Midbrain (tissue), 1 donor: Measurements from ENCODE around the gene FUT8.
"Not testable (repeated sequence)": the region's sequence is repeated elsewhere in the genome, so short reads cannot be mapped to it uniquely, and the experiment has no call there.

ENCODE experiments used
- DNase-seq: peaks from one replicate; lab custom pipeline; 2025; lab: John Stamatoyannopoulos, UW

The FUT8 gene

DNA sequence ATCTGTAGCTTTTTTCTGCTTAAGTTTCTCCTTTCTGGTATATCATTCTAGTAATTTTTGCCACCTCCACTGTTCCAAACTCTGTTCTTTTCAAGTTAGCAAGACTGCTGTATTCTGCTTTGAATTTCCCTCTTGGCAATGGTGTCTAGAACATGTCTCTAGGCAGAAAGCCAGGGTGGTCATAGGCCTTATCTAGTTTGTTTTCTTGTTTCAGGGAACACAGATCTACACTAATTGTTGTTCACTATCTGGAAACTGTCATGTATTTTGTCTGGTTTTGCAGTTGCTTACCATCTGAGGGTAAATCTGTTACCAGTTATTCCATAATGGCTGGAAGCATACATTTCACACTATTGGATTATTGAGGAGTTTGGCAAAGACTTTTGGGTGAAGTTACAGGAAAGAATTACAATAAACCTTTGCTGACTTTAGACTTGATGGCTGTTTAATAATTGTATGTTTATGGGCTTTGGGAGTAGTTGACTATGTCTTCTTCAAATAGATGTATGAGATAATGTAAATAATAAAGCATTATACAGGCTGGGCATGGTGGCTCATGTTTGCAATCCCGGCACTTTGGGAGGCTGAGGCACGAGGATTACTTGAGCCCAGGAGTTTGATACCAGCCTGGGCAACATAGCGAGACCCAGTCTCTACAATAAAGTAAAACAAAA is 41.4 kb downstream of the FUT8 start:
- no peak for DNase-seq

DNA sequence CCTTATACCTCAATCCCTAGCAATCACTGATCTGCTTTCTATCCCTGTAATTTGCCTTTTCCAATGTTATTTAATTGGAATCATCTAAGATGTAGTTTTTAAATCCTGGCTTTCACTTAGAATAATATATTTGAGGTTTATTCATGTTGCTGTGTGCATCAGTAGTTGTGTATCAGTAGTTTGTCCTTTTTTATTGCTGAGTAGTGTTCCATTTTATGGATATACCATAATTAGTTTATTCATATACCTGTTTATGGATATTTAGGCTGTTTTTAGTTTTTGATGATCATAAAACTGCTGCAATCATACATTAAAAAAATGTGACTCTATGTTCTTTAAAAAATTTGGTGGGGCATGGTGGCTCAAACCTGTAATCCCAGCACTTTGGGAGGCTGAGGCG is 43.7 kb downstream of the FUT8 start:
- no peak for DNase-seq

DNA sequence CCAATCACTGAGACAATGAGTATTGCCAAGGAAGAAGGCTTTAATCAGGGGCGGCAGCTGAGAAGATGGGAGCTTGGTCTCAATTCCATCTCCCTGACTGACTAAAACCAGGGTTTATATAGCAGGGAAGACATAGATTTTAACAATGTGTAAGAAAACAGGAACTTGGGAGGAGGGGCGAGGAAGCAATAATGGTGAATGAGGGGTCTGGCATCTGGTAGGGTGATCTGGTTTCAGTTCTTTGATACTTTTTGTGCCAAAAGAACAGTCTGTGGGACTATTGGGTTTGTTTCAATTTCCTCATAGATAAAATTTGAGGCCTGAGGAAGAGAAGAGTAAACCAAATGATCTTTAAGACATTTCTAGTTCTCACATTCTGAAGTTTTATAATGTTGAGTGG is 49.2 kb downstream of the FUT8 start:
- no peak for DNase-seq

DNA sequence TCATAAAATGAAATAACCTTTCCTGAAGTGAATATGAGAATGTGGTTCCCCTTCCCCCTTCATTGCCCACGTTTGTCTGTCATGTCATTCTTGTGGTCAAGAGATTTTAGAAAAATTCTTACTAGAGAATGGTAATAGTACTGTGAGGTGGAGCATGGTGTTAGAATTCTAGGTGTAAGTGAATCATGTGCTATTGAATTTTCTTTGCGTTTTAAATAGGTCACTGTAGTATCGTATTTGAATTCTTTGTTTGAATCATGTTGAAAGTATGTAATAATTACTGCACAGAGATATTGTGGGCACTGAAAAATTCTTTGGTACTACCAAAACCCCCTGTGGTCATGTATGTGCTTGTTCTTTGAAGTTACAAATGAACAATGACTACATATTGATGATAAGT is 49.9 kb downstream of the FUT8 start:
- no peak for DNase-seq

DNA sequence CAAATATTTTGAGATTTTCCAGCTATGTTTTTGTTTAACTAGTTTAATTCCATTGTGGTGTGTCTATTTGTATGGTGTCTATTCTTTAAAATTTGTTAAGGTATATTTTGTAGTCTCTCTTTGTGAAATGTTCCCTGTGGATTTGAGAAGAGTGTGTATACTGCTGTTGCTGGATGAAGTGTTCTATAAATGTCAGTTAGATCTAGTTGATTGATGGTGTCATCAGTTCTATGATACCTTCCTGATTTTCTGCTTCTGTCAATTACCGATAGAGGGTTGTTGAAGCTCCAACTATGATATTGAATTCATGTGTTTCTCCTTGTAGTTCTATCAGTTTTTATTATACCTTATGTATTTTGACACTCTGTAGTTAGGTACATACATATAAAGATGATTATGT is 53.1 kb downstream of the FUT8 start:
- no peak for DNase-seq

DNA sequence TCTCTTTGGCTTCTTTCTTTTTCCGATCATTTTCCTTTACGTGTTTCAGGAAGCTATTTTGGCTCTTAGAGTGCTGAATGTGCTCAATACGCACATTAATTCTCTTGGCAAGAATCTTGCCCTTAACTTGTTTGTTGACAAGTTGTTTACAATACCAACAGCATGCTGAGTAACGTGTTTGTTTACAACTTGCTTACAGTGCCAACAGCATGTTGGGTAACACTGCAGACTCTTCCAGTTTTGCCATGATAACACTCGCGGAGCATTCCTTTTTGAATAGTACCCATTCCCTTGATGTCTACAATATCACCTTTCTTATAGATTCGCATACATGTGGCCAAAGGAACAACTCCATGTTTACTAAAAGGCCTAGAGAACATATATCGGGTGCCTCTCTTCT is 55.4 kb downstream of the FUT8 start:
- DNase-seq, result not testable (repeated sequence)

DNA sequence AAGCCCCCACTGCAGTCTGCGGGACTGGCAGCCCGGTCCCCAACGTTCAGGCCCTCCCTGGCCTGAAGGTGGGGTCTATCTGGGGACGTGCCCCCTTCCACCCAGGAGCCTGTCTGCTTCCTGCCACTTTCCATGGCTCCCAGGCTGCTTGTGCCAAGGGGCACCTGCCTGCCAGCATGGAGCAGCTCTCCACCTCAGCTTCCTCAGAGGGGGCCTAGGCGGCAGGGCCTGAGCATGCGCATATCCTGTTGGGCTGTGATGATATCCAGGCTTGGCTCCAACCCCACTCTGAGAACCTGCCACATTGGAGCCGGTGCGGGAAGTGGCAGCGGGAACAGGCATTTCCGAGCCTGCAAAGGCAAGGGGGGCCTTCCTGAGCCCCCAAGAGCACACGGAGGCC is 57.4 kb downstream of the FUT8 start:
- DNase-seq, result no peak

DNA sequence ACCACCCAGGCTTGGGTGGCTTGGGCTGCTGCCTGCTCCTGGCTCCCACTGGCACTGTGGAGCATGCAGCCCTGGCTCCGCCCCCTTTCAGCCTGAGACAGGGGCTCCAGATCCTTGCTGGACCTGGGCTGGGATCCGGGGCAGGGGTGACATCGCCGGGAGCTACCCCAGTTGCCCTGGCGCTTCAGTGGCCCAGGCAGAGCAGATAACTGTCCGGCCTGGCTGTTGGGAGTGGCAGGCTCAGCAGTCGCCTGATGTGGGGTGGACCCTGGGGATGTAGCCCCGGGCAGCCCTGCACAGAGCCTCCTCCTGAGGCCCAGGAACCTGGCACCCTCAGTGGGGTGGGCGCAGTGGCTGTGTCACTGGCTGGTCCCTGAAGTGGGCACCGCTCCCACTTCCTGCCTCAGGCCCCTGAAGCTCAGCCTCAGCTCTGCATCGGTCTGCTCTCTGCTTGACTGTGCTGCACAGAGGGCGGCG is 57.9 kb downstream of the FUT8 start:
- DNase-seq, result no peak

DNA sequence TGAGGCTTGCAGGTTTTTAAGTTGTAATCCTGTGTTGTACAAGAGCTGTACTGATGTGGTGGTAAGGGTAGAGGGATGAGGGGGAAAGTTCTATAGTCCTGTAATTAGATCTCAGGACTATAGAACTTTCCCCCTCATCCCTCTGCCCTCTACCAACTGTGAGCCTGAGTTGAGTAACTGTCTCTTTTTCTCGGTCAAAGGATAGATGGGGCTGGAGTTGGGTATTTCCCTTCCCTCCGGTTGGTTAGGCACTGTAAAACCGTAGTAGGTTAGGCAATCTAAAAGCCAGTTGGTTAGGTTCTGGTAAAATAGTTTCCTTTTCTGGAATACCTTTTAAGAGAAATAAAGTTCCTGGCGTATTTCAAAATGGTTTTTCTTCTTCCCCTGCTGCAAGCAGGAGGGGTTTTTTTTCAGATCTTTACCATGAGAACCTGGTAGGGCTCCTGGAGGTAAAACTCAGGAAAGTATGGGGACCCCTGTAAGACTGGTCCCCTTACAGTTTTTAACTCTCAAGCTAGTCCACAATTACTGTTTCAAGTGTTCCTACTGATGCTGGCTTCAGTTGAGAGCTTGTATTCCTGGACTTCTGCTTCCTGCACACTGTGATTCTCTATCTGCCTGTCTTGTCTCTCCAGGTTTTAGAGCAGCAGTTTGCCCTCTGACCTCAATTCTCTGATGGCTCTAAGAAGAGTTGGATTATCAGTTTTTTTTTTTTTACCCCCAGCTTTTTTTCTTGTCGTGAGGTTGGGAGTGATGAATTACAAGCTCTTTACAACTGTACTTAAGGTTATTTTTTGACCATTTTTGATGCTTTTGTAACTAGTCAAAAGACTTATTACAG is 58.7 kb downstream of the FUT8 start:
- no peak for DNase-seq

DNA sequence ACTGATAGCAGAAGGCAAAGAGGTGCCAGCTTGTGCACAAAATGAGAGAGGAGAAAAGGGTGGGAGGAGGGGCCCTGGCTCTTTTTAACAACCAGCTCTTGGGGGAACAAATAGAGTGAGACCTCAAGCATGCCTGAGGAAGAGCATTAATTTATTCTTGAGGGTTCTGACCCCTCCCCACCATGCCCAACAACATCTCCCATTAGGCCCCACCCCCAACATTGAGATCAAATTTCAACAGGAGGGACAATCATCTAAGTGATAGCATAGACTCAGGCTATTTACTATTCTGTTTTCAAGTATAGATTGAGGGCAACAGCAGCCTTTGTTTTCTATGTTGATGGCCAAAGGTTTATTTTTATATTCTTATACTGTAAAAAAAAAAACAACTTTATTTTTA is 59.7 kb downstream of the FUT8 start:
- no peak for DNase-seq

DNA sequence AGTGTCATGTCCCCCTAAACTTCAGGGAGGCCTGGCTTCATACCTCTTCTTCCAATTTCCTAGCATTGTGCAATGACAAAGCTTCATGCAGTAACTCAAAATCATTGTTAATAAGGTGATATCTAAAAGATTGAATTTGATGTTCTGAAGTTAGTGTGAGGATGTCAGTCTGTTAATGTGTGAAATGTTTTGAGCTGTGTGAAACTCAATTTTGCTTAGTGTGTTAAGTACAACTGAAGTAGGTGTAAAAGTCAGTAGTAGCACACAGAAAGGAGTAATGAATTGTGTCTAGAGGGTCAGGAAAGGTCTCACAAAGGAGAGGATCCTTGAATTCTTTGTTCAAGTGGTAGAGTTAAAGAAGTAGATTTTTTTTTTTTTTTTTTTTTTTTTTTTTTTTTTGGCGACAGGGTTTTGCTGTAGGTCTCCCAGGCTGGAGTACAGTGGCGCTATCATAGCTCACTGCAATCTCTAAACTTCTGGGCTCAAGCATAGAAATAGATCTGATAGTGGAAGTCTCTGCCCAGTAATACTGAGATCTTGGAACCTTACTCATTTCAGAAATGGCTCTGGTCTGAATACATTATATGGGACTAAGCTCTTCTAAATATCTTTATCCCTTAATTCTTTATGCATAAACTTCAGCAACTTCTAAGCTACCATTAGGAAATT is 63.9 kb downstream of the FUT8 start:
- no peak for DNase-seq

DNA sequence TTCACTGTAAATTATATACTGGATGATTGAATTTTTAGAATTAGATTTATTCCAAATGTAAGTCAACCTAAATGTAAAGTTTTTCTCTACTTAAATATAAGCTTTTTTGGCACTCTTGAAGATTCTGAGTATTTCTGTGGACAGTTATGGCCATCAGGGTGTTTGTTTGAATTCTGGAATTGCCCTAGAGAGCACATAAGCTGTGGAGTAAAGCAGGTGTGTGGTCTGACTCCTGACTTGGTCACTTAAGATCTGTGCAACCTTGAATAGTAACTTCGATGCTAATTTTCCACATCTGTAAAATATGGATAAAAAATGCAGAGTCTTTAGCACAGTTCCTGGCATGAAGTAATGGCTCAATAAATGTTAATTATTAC is 64.4 kb downstream of the FUT8 start:
- no peak for DNase-seq

DNA sequence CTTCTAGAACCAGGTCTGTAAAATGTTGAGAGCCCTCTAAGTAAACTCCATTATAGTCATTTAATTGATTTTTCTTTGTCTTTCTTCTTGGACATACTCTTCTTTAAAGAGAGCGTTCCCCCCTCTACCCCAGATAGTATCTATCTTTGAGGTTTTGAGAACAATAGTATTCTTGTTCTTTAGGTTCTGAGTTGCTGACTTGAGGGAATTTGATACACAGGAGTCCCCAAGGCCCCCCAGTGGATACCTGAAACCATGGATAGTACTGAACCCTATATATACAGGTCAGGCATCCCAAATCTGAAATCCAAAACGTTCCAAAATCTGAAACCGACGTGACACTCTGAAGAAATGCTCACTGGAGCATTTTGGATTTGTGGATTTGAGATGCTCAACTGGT is 65.5 kb downstream of the FUT8 start:
- no peak for DNase-seq

DNA sequence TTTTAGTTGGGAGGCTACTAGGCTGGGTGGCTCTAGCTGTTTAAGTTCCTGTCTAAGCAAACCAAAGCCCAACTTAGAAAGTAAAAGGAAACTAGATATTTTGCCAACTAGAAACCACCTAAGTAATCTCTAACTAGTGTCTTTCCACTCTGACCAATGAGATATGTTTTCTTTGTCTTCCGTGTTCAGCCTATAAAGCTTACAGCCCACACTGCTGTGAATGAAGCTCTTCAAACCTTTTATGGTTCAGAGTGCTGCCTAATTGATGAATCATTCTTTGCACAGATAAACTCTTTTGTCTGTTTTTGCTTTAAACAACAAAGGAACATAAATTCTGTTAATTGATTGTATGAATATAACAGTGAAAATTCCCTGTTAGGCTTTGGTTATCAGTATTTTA is 66.1 kb downstream of the FUT8 start:
- no peak for DNase-seq

DNA sequence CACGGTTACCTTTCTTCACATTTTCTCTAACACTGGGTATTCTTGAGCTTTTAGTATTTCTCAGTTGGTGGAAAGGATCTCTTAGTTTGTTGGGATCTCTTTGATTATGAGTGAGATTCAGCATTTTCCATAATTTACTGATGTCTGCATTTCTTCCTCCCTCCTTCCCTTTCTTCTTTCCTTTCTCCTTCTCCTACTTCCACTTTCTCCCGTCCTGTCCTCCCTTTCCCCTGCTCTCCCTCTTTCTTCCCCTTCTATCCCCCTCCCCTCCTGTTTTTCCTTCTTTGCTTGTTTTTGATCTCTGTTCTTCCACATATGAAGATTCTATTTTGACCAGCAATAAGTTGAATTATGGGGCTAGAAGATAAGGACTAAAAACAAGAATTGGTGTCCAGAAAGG is 66.9 kb downstream of the FUT8 start:
- no peak for DNase-seq

DNA sequence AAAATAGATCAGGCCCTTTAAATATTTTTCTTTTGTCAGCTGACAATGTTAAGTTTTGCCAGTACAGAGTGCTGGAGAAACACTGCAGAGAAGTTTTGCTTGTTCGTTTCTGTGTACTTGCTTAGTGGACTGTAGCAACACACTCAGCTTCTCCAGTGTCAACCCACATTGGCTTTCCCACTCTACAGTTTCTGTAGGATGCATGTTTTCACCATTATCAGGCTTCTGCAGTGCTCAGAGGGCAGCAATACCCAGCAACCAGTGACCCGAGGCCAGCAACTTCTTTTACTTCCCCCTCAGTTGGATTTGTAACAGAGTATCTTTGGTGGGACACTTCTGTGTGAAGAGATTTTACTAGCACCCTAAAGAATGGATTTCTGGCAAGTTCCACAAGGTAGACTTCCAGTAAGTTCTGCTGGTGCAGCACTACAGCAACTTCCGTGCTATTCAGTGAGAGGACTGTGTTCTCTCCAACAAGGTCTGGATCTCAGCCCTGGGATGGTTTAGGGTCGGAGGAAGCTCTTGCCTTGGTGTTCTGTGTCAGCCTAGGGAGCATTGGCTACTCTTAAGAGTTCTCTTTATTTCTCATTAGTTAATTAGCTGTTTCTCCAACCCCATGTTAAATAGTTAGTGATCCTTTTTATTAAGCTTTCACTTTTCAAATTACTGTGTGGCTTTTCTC is 70.4 kb downstream of the FUT8 start:
- no peak for DNase-seq

DNA sequence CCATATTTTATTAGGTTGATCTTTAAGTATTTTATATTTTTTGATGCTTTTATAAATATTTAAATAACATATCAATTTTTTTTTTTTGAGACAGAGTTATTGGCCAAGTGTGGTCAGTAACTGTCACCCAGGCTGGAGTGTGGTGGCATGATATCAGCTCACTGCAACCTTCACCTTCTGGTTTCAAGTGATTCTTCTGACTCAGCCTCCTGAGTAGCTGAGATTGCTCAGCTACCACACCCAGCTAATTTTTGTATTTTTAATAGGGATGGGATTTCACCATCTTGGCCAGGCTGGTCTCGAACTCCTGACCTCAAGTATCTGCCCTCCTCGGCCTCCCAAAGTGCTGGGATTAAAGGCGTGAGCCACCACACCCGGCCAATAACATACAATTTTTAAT is 71.1 kb downstream of the FUT8 start:
- no peak for DNase-seq

DNA sequence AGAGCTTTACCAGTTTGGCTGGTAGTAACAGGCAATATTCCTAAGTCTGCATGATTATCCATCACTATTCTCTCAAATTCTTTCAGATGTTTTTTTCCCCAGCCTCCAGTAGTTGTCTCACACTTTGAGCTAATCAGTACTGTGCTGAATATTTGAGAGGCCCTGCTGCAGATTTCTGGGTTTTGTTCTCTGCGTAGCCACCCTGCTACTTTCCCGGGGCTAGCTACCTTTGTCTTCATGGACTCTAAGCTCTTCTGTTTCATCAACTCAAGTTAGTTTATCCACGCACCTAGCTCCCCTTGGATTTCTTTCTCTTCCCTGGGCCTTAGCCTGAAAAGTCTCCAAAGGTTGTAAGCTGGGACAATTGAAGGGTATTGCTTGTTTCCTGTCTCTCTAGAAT is 73.0 kb downstream of the FUT8 start:
- DNase-seq, result no peak

DNA sequence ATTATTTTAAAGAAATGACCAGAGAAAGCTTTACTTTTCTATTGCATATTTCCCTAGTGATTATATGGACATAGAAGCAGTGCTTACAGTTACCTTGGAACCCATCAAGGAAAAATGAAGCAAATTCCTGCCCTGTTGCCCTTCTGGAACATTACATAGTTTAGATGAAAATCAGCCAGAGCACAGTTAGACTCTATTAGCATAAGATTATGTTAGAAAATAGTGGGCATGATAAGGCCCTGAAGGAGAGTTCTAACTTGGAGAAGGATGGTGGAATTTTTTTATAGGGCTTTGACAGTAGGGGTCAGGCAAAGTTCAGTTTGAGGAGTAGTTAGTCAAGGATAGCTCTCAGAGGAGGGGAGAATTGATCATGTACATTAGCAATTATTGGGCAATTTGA is 74.3 kb downstream of the FUT8 start:
- DNase-seq, result no peak

DNA sequence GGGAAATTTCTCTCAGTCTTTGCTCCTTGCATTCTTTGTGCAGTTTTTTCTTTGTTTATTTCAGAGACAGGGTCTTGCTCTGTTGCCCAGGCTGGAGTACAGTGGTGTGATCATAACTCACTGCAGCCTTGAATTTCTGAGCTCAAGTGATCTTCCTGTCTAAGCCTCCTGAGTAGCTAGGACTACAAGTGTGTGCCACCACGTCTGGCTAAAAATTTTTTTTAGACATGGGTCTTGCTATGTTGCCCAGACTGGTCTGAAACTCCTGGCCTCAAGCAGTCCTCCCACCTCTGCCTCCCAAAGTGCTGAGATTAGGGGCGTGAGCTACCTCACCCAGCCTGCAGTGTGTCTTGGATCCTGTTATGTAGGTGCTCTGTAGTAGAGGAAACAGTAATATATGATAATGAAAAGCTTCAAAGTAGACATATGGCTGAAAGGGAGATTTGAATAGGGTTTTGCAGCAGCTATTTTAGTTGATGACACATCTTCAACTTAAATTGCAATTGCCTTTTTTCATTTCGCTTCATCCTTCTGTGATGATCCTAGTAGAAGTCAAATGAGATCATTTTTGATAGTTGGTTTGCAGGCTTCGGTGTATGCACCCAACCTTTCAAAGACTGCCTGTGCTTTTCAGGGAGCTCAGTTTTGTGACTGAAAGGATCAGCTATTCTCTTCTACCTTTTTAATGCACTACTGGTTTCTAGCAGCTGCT is 75.4 kb downstream of the FUT8 start:
- no peak for DNase-seq

DNA sequence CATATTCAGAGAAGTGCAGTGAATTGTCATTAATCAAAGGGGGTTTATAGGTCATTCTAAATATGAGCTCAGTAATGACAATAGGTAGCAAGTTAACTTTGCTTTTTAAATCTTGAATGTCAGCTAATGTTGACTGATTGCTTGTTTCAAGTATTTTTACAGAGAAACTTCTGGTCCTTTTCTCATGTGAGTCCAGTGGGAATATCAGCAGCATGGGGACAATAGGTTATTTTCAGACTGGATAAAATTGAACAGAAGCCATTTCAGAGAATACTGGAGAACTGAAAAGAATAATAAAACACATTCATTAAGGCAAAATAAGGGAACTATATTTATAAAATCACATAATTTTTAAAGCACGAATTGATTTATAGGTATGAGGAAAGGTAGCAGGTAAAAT is 78.7 kb downstream of the FUT8 start:
- no peak for DNase-seq

DNA sequence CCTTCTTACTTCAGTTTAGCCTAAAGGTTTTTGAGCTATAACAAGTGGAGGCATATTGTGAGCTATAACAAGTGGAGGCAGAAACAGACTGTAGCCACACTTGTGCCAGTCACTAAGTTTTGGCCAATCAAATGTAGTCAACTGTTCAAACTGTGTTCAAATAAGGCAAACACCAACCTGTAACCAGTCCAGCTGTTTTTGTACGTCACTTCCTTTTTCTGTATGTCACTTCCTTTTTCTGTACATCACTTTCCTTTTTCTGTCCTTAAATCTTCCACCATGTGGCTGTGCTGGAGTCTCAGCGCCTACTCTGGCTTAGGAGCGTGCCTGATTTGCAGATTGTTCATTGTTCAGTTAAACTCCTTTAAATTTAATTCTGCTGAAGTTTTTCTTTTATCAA is 79.7 kb downstream of the FUT8 start:
- no peak for DNase-seq
